HG03354 (cell line): ENCODE results near the gene PRRC1.

Source experiments
- ATAC-seq: cut with Tn5 transposase; IDR thresholded peaks from one replicate; pipeline ENCODE4 v1.9.1; 2021; ENCODE audit warnings: mild to moderate bottlenecking; ENCODE audit not compliant: unreplicated experiment, poor library complexity, severe bottlenecking

The PRRC1 gene

DNA sequence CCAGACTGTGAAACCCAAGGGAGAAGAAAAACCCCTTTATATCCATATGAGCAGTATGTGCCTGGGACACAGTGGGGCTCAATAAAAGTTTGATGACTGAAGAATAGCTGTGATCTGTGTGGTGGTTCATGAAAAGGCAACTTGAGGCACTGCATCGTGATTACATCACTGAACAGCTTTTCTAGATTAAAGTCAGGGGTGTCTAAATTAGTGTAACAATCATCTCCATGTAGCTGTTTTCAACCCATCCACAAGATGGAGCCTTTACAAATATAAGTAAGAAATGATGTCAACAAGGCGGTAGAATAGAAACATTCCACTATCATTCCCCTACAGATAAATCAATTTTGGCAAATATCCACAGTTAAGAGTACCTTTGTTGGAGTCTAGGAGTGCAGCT, 55.5 kb downstream of the PRRC1 start:
- no peak for ATAC-seq

DNA sequence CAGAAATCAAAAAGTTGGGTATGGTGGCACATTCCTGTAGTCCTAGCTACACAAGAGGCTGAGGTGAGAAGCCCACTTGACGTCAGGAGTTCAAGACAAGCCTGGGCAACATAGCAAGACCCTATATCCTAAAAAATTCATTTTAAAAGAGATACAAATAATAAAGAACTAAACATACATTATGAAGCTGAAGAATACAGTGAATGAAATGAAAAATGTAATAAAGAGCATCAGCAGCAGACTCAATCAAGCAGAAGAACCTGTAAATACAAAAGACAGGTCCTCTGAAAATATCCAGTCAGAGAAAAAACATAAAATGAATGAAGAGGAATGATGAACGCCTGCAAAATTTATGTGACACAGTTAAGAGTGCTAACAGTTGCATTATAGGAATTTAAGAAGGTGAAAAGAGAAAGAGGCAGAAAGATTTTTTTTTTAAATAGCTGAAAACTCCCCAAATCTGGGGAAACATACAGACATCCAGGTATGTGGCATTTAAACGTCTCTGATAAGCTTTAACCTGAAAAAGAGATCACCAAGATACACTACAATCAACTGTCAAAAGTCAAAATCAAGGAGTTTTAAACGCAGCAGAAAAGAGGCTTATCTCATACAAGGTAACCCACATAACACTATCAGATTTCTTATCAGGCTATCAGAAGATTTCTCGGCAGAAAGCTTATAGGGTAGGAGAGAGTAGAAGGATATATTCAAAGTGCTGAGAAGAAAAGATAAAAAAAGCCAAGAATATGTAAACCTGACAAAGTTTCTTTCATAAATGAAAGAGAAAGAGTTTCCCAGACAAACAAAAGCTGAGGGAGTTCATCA, 57.6 kb downstream of the PRRC1 start:
- no peak for ATAC-seq

DNA sequence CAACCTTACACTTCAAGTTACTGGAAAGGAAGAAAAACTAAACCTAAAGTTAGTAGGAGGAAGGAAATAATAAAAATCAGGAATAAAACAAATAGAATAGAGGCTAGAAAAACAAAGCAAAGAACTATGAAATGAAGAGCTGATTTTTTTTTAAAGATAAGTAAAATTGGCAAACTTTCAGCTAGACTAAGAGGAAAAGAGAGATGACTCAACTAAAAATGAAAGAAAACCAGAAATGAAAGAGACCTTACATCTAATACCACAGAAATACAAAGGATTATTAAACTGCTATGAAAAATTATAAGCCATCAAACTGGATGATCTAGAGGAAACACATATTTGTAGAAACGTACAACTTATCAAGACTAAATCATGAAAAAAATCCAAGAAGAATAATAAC, 60.0 kb downstream of the PRRC1 start:
- no peak for ATAC-seq

DNA sequence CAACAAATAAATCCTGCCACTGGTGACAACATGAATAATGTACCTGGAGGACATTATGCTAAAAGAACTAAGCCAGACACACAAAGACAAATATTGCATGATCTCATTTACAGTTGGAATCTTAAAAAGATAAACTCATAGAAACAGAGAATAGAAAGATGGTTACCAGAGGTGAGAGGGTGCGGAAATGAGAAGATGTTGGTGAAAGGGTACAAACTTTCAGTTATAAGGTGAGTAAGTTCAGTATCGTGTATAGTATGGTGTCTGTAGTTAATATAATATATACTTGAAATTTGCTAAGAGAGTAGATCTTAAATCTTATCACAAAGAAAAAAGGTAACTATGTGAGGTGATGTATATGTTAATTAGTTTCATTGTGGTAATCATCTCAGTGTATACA, 63.3 kb downstream of the PRRC1 start:
- no peak for ATAC-seq

DNA sequence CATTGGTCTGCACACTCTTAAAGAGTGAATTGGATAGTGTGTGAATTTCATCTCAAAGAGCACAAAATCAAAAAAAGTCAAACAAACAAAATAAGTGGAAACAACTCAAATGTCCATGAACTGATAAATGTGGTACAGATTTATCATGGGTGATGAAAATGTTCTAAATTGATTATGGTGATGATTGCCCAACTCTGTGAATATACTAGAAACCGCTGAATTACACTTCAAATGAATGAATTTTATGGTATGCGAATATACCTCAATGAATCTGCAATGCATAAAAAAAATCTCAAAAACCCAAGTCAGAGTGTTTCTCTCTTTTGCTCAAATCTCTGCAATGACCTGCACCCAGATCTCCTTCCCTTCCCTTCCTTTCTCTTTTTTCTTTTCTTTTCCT, 64.0 kb downstream of the PRRC1 start:
- no peak for ATAC-seq

DNA sequence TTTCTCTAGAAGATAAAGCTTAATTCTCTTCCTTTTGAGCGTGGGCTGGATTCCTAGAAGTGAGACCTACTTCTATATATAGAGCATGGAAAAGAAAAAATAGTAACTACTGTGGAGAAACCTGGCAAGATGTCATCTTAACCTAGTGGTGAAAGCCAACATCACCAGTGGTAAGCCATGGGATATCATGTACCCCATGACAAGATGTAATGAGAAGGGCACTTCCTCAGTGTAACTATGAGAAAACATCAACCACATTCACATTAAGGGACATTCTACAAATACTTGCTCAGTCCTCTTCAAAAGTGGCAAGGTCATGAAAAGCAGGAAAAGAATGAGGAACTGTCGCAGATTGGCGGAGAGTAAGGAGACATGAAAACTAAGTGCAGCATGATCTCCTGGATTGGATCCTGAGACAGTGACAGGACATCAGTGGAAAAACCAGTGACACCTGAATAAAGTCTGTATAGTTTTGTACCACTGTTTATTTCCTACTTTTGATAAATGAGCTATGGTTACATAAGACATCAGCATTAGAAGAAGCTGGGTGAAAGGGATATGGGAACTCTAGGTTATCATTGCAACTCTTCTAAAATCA, 65.4 kb downstream of the PRRC1 start:
- no peak for ATAC-seq

DNA sequence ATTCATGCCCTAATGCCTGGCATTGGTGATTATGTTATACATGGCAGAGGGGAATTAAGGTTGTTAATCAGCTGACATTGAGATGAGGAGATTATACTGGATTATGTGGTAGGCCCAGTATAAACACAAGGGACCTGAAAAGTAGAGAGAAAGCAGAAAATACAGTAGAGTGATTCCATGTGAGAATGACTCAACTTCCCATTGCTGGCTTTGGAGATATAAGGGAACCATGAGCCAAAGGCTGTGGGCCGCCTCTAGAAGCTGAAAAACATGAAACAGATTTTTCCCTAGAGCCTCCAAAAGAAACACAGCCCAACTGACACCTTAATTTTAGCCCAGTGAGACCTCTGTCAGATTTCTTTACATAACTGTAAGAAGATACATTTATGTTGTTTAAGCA, 66.4 kb downstream of the PRRC1 start:
- ATAC-seq, result no peak

DNA sequence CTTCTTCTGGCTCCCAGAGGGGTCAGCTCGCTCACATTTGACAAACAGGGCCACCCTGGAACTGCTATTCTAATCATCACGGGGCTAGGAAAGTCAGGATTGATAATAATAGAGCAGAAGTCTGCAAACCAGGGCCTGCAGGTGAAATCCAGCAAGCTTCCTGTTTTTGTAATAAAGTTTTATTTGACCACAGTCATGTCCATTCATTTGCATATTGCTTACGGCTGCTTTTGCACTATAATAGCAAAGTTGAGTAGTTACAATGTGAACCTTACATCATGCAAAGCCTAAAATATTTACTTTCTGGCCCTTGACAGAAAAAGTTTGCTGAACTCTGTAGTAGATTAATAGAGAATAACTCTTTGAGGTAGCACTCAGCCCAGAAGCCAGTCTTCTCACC, 68.2 kb downstream of the PRRC1 start:
- ATAC-seq, result peak; percentile 26

DNA sequence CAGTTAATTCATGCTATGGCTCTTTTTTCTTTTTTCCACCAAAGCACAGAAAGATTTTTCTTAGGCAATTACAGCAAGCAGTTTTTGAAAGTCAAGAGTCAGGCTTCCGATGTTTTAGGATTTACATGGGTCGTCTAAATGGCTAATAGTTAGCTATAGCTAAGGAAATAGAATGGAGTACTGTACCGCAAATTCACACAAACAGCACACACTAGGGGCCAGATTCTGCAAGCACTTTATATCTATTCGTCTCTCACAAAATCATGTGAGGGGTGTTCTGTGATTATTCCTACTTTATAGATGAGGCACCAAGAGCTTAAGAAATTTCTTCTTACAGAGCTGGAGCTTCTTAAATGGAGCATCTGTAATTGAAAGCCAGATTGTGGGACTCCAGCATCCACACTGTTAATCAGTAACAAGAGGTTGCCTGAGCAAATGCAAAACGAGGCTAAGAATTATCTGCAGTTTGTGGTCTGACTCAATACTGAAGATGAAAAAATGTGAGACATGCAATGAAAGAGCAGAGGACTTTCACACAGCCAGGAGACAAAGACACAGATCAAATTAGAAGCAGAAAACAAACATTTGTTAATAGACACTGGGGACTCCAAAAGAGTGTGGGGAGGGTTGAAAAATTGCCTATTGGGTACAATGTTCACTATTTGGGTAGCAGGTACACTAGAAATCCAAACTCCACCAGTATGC, 68.8 kb downstream of the PRRC1 start:
- ATAC-seq, result peak; percentile 86

DNA sequence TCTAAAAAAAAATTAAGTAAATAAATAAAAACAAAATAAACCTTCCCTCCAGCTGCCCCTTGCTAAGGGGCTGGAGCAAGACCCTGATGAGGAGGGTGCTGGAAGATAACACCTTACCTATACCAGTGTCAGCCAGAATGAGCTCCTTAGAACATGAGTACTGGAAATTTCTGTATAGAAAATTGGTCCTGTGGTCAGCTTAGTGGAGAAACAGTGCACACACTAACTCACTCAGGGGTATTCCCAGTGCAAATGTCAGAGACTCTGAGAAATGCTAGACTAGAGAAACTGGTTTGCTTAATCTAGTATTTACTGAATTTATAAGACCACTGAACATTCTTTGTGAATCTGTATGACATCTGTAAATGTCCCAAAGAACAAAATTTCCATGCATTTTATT, 69.4 kb downstream of the PRRC1 start:
- ATAC-seq, result peak; percentile 57

DNA sequence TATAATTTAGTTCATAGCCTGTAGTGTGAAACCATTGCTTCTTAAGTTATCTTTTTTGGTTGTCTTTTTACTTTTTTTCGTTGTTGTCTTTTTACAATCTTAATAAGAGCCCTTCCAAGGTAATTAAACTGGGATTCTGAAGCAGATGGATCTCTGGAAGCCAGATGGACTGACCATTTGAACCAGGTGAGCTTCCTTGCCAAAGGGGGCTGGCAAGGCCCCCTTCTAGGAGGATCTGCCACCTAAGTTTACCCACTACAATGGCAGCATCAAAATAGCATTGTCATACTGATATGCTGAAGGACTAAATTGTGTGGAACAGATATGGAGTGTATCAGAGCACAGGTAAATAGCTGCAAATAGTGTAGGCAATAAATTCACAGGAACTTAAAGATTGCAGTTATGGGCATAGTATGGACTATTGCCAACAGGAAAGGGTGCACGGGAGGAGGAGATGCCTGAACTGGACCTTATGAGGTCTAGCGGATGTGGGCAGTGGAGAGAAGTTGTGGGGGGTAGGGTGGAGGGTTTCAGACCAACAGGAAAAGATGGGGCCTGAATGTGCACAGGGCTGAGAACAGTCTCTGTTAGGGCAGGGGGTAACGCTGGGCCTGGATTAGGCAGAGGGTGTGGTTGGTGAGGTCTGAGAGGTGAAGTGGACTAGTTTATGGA, 69.9 kb downstream of the PRRC1 start:
- ATAC-seq, result no peak

DNA sequence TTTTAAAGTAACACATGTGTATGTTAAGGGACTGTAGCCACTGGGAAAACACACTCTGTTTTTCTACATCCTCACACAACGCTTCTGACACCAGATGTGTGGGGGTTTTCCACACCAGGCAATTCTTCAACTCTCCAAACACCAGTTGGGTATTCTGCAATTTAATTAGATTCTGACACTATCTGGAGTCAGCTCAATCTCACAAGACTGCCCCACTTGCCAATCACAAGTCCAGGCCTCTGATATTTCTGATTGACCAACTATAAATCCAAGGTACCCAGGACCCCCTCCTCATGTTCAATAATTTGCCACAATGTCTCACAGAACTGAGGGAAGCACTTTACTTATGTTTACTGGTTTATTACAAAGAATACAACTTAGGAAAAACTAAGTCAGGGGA, 70.9 kb downstream of the PRRC1 start:
- no peak for ATAC-seq

DNA sequence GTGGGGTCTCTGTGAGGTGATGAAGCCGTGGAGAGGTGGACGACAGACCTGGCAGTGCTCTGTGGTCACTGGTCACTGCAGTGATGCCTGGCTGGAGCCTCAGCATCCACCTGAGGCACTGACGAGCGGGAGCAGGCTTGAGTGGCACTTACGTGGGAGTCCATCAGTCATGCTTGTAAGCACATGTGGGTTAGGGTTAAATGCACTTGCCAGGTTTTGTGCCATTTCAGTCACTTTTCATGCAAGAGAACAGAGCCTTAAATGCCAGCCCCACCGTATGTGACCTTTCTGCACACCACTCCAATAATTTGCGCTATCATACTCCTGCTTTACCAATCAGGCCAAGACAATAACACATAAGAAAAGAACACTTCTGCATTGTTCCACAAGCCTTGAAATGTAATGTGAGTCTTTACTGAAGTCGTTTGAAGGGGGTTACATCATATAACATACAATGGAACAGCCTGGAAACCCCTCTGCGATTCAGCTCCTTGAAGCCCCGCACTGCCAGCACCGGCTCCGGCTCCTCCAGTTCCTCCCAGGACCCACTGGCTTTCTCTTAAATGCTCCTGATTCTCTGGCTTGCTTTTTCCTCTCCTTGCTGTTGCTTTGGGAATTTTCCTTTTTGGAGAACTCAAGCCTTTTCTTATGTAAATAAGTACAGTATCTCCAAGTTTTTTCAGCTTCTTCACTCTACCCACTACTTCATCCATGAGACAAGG, 72.0 kb downstream of the PRRC1 start:
- ATAC-seq, result no peak

DNA sequence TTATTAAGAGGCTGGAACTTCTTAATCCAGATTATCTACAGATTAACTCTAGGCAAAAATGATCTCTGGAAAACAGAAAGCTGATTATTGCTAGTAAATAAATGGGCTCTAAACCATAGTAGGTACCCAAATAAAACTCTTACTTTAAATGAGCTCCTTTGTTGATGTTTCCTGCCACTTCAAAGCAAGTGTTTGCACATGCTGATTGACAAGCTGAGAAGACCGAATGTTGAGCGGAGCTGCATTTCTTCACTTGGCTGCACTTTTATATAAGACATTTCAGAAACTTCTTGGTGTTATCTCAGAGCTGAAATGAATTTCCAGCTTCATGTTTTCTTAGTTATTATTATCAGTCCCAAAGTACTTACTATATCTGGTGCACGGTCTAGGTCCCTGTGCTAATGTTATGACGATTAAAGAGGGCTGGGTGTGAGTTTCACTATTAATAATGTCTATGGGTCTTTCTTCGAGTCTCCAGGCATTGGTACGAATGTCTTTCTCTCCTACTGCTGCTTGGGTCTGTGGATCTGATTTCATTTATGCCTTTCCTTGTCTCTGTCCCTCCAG, 72.8 kb downstream of the PRRC1 start:
- no peak for ATAC-seq

DNA sequence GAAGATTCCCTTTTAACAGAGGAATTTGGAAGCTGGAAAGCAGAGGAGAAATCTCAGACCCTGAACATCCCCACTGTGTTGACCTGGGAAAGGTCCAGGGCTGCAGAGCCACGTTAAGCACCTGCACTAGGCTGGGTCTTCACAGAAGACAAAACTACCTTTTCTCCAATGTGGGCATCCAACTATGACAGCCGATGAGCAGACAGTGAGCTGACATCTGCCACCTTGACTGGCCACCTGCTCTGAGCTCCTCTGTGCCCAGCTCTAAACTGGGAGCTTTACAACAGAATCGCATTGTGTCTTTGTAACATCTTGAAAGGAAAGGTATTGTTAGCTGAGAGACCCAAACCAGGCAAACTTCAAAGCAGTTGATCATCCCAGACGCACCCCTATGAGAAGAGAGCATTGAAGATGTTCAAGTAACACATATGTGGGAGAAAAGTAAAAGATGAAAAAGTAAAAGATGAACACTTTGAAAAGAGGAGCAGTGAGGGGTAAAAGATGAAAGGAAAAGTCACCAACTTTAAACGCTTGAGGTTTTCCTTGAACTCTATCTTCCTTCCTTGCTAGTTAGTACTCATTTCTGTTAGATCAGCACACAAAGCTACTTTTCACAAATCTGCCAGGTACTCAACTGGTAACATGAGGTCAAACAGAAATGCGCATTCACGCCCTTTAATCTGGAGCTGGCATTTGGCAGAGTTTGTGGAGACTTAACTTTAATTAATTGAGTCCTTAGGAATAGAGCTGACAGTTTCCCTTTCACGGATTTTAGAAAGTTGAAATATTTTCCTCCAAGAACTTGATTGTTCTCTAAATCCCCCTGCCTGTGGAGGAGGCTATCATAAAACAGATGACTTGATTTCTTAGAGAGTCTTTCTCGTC, 78.3 kb downstream of the PRRC1 start:
- ATAC-seq, result no peak

DNA sequence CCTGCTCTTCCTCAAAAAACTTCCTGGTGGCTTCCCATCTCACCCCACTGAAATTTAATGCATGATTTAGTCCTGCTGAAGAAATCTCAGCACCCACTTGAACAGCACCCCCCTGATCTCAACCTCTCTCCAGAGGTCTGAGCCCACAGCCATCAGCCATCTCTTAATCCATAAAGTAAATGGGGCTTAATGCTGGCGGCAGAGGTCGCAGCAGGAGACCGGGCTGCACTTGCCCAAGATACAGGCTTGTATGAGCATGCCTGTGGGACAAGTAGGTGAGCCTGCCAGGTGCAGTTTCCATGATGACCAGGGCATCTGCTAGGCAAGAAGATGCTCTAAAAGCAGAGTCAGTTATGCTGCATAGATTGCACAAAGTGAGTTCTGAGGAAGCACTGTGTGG, 79.1 kb downstream of the PRRC1 start:
- ATAC-seq, result no peak

DNA sequence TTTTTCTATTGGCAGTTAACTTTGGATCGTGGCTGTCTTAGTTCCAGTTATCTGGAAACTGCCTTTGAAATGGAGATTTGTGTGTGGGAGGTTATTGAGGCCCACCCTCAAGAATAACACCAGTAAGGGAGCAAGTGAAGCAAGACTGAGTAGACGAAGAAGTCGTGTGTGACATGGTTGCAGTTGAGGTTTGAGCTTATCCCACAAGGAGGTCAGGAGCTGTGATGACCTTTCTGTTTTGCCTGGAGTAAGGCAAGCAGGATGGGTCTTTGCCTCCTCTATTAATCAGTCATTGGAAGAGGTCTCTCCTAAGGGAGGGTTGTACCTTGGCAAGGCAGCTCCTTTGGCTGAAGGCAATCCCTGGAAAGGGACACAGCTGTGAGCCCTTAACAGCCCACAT, 81.9 kb downstream of the PRRC1 start:
- no peak for ATAC-seq

DNA sequence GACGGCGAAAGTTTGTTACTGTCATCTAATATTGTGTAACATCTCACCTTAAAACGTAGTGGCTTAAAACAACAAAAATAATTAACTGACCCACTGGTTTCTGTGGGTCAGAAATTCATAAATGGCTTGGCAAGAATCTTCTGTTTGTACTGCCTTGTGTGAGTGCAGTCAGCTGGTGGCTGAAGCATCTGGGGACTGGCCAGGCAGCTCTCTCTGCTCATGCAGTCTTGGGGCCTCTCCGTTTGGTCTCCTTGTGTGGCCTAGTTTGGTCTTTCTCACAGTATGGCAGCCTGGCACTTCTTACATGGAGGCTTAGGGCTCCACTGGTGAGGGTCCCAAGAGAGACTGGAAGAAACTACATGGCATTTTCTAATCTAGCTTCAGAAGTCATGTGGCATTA, 82.4 kb downstream of the PRRC1 start:
- no peak for ATAC-seq

DNA sequence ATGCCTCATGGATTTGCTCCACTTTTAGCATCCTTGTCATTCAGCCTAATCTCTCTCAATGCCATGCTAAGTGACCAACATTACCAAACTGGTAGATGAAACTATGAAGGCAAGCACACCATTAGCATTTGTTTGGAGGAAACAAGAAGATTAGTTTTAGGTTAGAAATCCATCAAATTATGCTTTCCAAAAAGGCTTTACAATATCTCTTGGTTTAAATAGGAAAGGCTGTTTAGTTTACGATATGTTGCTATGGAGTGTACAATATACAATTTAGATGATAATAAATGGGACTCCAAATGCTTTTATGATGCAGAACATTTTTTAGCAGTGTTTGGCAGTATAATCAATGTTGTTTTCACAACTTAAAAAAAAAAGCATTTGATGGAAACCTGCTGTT, 83.7 kb downstream of the PRRC1 start:
- no peak for ATAC-seq
